CD4-positive, alpha-beta T cell treated with Interleukin-17A for 1 hour (primary cell): ENCODE data around the gene WWOX.

Experiments used
- DNase-seq: peaks from one replicate; pipeline ENCODE4 v3.0.0-alpha.2; 2020

Gene WWOX

GRCh38 chr16:78789561-78789960, 690.1 kb downstream of the WWOX start:
- DNase-seq = no peak

- DNase-seq = no peak
These were observed 691.6 kb downstream of the WWOX start for GRCh38 chr16:78791011-78791410.

DNA sequence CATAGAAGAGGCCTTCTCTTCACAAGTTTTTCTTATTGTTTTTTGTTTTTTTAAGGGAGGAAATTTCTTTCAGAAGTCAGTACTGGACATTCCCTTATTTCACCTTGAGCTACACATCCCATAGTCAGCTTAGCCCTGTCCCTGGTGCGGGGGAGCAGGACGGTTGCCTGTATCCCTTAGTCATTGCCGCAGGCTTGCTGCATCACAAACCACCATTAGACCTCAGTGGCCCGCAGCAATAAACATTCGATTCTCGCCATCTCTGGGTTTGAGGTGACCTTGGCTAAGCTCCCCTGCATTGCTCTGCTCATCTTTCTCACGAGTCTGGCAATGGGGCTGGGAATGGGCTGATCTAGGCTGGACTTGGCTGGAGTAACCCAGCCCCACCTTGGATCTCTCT, 692.5 kb downstream of the WWOX start:
- DNase-seq = no peak

GRCh38 chr16:78792952-78793351, 693.5 kb downstream of the WWOX start:
- no peak for DNase-seq

DNA sequence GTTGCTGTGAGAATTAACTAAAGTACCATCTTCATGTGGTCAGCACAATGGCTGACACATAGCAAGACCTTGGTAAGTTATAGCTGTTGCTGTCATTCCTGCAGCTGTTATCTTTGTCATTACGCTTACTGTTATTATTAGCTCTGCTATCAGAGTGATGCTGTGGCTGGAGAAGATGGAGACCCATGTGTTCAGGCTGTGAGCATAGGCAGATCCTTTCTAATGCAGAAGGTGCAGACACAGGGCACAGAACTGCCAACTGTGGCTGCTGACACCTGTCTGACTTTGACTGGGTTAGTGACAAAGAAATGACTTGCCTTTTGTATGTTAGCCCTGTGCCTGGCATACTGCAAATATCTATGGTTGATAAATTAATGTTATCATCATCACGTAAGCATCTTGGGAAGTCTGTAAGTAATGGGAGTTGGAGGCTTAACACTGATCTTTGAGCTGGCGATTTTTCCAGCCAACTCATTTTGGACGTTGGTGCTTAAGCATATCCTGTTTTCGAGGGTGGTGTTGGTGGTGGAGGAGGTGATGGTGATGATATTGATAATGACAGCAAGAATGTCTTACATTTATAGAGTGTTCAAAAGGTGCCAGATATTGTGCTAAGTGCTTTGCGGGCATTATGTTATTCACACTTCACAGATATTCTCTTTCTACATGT, 695.3 kb downstream of the WWOX start:
- DNase-seq = peak; percentile 38

- DNase-seq = no peak
These were observed 696.0 kb downstream of the WWOX start for GRCh38 chr16:78795433-78795832.

- peak; percentile 67 for DNase-seq
These were observed 696.9 kb downstream of the WWOX start for GRCh38 chr16:78796221-78796866.

DNA sequence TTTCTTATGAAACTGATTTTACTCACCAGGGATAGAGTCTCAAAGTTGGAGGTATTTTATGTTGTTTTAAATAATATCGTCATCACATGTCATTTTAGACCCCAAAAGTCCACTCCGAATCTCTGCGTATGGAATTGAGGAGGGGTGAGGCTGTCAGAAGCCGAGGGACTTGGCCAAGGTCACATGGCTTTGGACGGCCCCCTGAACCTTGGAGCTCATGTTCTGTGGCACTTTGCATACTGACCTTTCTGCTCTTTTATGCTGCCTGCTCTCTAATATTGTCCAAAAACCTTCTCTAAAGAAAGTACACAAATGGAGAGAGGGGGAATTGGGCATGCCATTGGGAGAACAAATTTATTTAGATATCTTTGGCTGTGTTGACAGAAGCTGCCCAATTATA, 700.0 kb downstream of the WWOX start:
- no peak for DNase-seq

DNA sequence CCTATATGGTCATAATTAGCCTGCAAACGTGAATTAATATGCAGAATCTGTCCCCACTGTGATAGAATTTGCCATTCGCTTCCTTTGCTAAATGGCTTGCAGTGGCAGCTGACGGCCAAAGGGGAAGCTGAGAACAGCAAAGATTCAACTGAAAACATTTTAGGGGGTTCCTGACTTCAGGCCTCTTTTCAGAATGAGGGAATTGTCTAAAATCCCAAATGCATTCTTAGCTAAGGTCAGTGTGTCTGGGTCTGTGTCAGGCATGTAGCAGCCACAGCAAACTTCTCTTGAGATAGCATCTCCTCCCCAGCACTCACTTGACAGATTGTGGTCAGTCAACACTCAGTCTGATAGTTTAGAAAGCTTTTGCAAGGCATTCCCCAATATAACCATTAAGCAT, 701.1 kb downstream of the WWOX start:
- DNase-seq = no peak

DNA sequence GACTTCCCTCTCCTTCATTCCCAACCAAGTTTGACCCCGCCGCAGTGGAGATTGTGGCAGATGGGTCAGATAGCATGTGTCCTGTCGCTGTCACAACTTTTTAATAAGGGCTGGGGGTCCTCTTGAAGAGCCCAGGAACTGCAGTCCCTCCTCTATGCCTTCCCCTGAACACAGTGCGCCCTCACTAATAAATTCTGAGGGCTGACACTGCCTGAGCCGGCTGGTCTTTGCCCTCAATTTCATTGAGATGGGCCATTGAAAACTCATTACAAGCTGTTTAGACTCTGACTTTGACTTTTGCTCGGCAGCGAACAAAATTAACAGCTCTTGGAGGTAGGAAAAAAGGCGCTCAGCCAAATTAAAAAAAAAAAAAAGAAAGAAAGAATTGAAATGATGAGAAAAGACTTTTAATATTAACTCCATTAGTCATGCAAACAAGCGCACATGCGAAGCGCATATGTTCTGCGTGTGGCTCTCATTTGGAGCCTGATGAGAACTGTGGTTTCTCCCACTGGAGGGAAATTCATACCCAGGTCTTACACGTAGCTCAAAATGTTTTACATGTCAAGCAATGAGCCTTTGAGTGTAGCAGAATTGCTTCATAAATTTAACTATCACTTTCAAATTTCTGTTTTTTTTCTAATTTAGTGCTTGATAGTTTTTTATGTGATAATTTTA, 704.7 kb downstream of the WWOX start:
- no peak for DNase-seq

DNA sequence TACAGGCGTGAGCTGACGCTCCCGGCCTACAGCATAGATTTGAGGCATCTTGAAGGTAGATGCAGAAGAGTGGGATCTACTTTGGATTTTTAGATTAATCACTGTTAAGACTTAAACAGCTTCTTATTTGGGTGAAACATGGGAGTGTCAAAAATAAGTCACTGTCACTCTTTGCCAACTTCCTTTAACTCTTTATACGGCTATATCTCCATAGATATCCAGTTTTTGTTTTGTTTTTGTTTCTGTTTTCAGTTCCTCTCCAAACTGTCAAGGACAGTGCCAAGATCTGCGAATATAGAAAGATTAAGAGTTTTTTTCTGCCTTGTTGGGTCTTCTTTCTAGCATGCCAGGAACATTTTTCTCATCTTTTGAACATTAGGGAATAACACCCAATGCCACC, 706.1 kb downstream of the WWOX start:
- no peak for DNase-seq

- DNase-seq = no peak
These were observed 711.8 kb downstream of the WWOX start for GRCh38 chr16:78811247-78811646.

- no peak for DNase-seq
These were observed 713.1 kb downstream of the WWOX start for GRCh38 chr16:78812582-78812981.

DNA sequence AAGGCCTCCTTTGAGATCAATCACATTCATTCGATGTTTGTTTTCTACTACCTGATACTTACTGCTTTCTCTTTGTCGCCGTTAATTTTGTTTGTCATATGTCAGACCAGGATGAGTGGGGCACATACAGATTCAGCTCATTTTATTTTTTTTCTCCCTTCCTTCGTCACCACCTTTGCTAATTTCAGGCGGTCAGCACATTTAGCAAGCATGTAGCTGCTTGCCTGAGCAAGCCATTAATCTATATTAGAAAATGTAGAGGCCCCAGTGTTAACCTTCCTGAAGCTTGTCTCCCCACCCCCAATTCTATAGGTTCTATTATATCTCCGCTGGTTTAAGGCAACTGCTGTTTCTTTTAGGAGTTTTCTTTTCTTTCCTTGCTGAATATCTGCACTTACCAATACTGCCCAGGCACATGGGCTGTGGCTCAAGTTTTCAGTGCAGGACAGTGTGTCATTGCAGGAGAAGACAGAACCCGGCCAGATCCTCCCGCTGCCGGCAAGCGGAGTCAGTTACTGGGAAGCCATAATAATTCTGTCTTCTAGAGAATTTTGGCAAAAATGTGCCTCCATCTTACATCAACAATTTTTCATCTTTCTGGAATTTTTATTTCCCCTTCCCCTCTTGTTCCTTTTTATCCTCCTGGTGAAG, 714.3 kb downstream of the WWOX start:
- no peak for DNase-seq

DNA sequence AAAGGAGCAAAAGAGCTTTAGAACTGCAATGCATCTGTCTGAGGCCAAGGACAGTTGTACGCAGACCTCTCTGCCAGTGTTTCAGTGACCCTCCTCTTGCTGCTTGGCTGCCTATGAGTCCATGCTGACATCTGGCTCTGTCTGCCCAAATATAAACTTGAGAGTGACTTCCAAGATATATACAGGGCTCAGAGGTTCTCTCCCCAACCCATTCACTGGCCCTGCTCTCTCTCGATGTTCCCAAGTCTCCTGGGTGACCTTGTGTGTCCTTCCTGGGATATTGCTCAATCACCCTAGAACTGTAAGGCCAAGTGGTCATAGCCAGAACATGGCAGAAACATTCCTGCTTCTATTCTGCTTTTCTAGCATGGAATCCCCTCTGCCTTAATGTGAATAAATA, 716.3 kb downstream of the WWOX start:
- DNase-seq = no peak

- DNase-seq = no peak
These were observed 717.2 kb downstream of the WWOX start for GRCh38 chr16:78816499-78817195.

DNA sequence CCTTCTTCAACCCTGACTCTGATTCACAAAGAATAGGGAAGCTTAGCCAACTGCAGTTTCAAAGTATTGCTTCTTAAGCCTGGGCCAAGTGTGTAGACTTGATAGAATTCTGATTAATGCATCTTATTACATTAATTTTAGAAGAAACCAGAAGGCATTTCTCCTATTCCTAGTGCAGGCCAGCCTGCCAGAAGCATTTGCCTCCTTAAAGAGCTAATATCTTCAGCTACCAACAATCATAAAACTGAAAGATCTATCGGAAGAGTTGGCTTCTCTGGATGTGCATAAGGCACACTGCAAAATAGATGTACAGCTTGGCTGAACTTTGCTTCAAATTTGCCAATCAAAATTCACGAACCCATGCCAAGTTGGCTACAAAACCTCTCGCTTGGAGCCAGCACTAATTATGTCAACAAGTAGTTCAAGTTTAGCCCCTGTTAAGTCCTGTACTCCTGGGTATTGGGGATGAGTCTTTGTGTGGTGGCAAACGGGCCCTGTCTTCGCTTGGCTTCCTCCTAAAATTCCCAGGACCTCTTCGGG, 717.8 kb downstream of the WWOX start:
- no peak for DNase-seq

DNA sequence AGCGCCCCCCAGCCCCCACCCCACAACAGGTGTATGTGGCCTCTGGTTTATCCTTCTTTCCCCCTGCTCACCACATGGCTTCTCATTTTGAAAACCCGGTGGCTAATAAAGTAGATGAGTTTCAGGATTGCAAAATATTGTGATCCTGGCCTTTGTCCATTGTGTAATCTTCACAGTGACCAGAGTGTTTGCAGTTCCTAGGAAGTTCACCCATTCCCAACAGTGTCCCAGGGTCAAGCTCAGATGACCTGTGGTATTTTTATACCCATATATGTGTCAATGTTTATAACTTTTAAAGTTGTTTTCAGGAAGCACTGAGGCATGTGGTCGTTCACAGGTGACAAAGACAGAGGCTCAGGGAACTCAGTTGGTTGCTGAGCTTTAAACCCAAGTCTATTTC, 721.9 kb downstream of the WWOX start:
- DNase-seq = no peak

DNA sequence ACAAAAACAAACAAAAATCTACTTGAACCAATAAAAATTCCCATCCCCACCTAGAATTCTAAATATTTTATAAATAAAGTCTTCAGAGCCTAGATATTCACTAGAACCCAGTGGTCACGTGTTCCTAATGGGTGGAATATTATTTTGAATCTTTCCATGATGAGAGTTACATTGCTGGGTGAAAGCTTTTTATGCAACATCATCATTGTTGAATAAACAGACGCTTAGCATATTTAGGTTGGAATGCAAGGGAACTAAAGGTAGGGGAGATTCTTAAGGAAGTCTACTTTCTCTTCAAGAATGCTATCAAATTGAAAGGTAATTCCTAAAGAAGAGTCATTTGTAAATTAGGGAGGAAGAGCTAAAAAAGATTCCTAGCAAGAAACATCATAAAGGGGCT, 723.1 kb downstream of the WWOX start:
- no peak for DNase-seq

DNA sequence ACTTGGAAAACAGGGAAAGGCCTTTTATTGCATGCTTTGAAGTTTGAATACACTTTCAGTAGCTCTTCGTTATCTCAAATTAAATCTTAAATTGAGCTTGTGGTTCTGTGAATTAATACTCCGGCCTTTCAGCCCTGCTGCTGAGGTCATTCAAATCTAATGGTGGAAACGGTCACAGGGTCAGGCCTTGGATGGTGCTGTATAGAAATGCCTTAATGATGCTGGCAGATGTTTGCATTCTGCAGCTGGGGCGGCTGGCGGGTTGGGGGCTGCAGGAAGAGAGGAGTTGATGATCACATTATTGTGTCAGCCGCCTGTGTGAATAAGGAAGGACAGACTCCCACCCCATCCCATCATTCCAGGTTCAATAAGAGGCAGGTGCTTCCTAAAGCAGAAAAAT, 723.6 kb downstream of the WWOX start:
- no peak for DNase-seq

GRCh38 chr16:78829280-78829679, 729.8 kb downstream of the WWOX start:
- no peak for DNase-seq

- DNase-seq = no peak
These were observed 731.1 kb downstream of the WWOX start for GRCh38 chr16:78830599-78830998.

- no peak for DNase-seq
These were observed 732.6 kb downstream of the WWOX start for GRCh38 chr16:78832100-78832499.
